Measurements from ENCODE around the gene LZTS2.

Gene LZTS2

GRCh38 chr10:101042118-101042517, 42.5 kb downstream of the LZTS2 start:
- TF ChIP-seq CTCF (conservative IDR thresholded peaks at IDR 0.05): no peak
- H3K27ac ChIP-seq: peak overlapping the region; percentile 95

GRCh38 chr10:101042667-101043362, 43.2 kb downstream of the LZTS2 start:
- TF ChIP-seq CTCF (conservative IDR thresholded peaks at IDR 0.05): no peak
- peak overlapping the region; percentile 95 for H3K27ac ChIP-seq

GRCh38 chr10:101043363-101043707, 43.7 kb downstream of the LZTS2 start:
- H3K27ac ChIP-seq: peak overlapping the region; percentile 95
- TF ChIP-seq CTCF (conservative IDR thresholded peaks at IDR 0.05): no peak

GRCh38 chr10:101044117-101044516, 44.5 kb downstream of the LZTS2 start:
- peak overlapping the region; percentile 95 for H3K27ac ChIP-seq
- TF ChIP-seq CTCF (conservative IDR thresholded peaks at IDR 0.05): no peak

GRCh38 chr10:101046332-101047238, 47.0 kb downstream of the LZTS2 start:
- no peak for TF ChIP-seq CTCF (conservative IDR thresholded peaks at IDR 0.05)
- no peak overlapping the region for H3K27ac ChIP-seq

- TF ChIP-seq CTCF (conservative IDR thresholded peaks at IDR 0.05): no peak
- no peak overlapping the region for H3K27ac ChIP-seq
Observed at GRCh38 chr10:101047268-101047667, 47.7 kb downstream of the LZTS2 start.
